Tibial nerve (tissue), 4 donors: ENCODE results near the gene SUGCT. TPM values are rescaled to one million over a fixed set of nuclear protein-coding genes. Genes with fewer than 3 reads are reported as not detected.

Experiments
- DNase-seq, 2 donors: peaks; one replicate each; pipeline ENCODE4 v3.0.0-alpha.2; 2019; ENCODE audit warnings: low spot score in 2 of 2
- H3K27ac ChIP-seq, 4 donors: fragments of 200-600 bp; sonication (generic) in 3 of 4; one replicate each; pipeline ENCODE4 v1.5.1; 2017 to 2019; ENCODE audit warnings: mild to moderate bottlenecking in 1 of 4
- H3K27me3 ChIP-seq, 2 donors: fragments of 200-600 bp; sonication (generic) in 1 of 2; one replicate each; pipeline versions ENCODE4 v1.5.1 to v1.6.0; 2017 to 2019
- H3K36me3 ChIP-seq, 3 donors: fragments of 200-600 bp; sonication (generic); one replicate each; pipeline ENCODE4 v1.5.1; 2018 to 2019
- H3K4me1 ChIP-seq, 4 donors: fragments of 200-600 bp; sonication (generic) in 3 of 4; one replicate each; pipeline ENCODE4 v1.5.1; 2017 to 2019
- H3K4me3 ChIP-seq, 4 donors: fragments of 200-600 bp; sonication (generic) in 3 of 4; one replicate each; pipeline ENCODE4 v1.5.1; 2017 to 2019; ENCODE audit warnings: mild to moderate bottlenecking in 1 of 4, moderate library complexity in 1 of 4
- H3K9me3 ChIP-seq, 4 donors: fragments of 200-600 bp; sonication (generic) in 3 of 4; one replicate each; pipeline ENCODE4 v1.5.1; 2017 to 2019
- CTCF ChIP-seq, 5 experiments: fragments of 200-600 bp in 3 of 5; fragments of 450-650 bp in 2 of 5; sonication (generic) in 3 of 5; IDR thresholded peaks; one replicate each; pipeline ENCODE4 v1.5.1; 2016 to 2019; ENCODE audit warnings: antibody characterized with exemption in 5 of 5, mild to moderate bottlenecking in 3 of 5, moderate library complexity in 2 of 5
- EP300 ChIP-seq, 2 donors: sonication (generic); formaldehyde crosslinking; IDR thresholded peaks; one replicate each; pipeline ENCODE4 v1.6.1; 2017; ENCODE audit warnings: antibody characterized with exemption in 2 of 2, mild to moderate bottlenecking in 1 of 2
- POLR2A ChIP-seq, 2 donors: fragments of 450-650 bp; IDR thresholded peaks; one replicate each; pipeline ENCODE4 v1.6.1; 2017; ENCODE audit warnings: antibody characterized with exemption in 2 of 2, mild to moderate bottlenecking in 2 of 2, moderate library complexity in 2 of 2
- WGBS, 2 donors: methylation state at CpG; one replicate each; pipeline ENCODE4 v1.1.5; 2018; 5-methylcytosine and 5-hydroxymethylcytosine counted together
- total RNA-seq, 4 donors: library from RNA; depleted of rRNA; stranded (reverse); fragments of >200 nt; gene quantifications; one replicate each; pipeline ENCODE4 v1.1.0, GENCODE V29; 2016

Gene SUGCT
- total RNA-seq, 4 donors from 2014 or later, result 2.7 to 20.8 (median 6.2) TPM

DNA sequence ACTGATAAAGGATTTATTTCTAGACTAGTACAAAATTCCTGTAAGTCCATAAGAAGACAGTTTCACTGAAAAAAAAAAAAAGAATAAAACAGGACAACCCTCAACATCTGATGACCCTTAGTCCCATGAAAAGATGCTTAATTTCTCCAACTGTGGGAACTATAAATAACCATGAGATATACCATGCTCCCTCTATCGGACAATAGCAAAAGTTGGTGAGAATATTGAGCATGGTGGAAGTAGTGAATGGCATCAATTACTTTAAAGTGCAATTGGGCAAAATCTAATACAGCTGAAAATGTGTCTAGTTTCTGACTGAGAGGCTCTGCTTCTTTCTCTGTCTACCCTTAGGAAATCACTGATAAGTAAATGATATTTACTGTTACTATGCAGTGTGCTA lies 348.8 kb downstream of the SUGCT start:
- no peak overlapping the region for H3K4me3 ChIP-seq
- H3K36me3 ChIP-seq, result no peaks in the 10 kb centered on the region
- peaks cover 0 to 2% (median 0%) of the 10 kb centered on the region in 4 donors for H3K9me3 ChIP-seq
- H3K4me1 ChIP-seq, result no peaks in the 10 kb centered on the region
- no peak for TF ChIP-seq EP300 (IDR thresholded peaks at IDR 0.05)
- no peak for TF ChIP-seq POLR2A (IDR thresholded peaks at IDR 0.05)
- TF ChIP-seq CTCF (IDR thresholded peaks at IDR 0.05), result no peak
- H3K27ac ChIP-seq, result no peak overlapping the region
- DNase-seq, result no peak
- no peaks in the 10 kb centered on the region for H3K27me3 ChIP-seq
- 80 to 93% methylated on average over 1 of the region's 1 CpG for WGBS, 2 donors

DNA sequence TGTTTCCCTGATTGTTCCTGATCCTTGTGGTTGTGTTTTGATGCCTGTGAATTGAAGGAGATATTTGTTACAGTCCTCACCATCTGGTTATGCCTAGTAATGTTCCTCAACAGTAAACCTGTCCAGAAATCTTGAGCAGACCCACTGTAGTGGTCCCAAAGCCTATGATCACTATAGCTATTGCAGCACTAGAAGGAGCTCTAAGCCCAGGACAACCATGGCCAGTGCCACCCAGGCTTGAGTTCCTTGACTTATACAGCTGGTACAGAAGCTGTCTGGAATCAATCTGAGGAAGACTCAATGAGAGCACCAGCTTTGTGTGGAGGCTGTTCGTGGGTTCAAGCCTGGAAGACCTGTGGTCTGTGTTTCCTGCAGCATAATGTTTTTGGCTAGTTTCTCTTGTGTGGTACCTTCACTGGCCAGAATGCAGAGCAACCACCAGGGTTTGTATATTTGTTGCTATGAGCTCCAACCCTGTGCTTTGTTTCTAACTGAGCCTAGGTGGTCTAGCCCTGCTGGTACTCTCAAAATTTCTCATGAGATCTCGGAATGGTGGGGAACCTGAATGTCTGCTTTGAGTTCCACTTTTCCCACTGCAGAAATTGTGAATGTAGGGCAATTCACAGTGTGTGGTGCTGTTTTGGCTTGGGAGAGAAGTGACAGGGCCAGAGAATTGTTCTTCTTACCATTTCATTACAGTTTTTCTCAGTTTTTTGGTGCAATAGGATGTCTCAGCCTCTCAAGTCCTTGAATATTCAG lies 355.2 kb downstream of the SUGCT start:
- Histone ChIP-seq H3K4me3 (no peak overlapping the region), H3K9me3 (peaks cover 0 to 16% (median 0%) of the 10 kb centered on the region in 4 donors), H3K36me3 (no peaks in the 10 kb centered on the region), H3K4me1 (peaks cover 0 to 10% (median 3%) of the 10 kb centered on the region in 4 donors), H3K27ac (no peak overlapping the region), H3K27me3 (no peaks in the 10 kb centered on the region)
- TF ChIP-seq EP300 (IDR thresholded peaks at IDR 0.05), result no peak
- TF ChIP-seq POLR2A (IDR thresholded peaks at IDR 0.05), result no peak
- TF ChIP-seq CTCF (IDR thresholded peaks at IDR 0.05), result no peak
- DNase-seq, result no peak
- whole genome bisulfite sequencing, 2 donors, result 72 to 94% methylated on average over 2 of the region's 2 CpGs

- H3K27ac ChIP-seq, result no peak overlapping the region
- no peak for TF ChIP-seq POLR2A (IDR thresholded peaks at IDR 0.05)
- TF ChIP-seq EP300 (IDR thresholded peaks at IDR 0.05), result no peak
- no peak for TF ChIP-seq CTCF (IDR thresholded peaks at IDR 0.05)
Observed at GRCh38 chr7:40490603-40490924, 355.8 kb downstream of the SUGCT start.

GRCh38 chr7:40492946-40493345 lies 358.1 kb downstream of the SUGCT start:
- H3K27me3 ChIP-seq, result no peaks in the 10 kb centered on the region
- no peak overlapping the region for H3K4me3 ChIP-seq
- 75 to 80% methylated on average over 4 of the region's 4 CpGs for WGBS, 2 donors
- no peak for DNase-seq
- no peak overlapping the region for H3K27ac ChIP-seq
- no peak for TF ChIP-seq EP300 (IDR thresholded peaks at IDR 0.05)
- no peak for TF ChIP-seq POLR2A (IDR thresholded peaks at IDR 0.05)
- no peak for TF ChIP-seq CTCF (IDR thresholded peaks at IDR 0.05)
- peaks cover 0 to 10% (median 3%) of the 10 kb centered on the region in 4 donors for H3K4me1 ChIP-seq
- H3K9me3 ChIP-seq, result peaks cover 0 to 16% (median 0%) of the 10 kb centered on the region in 4 donors
- H3K36me3 ChIP-seq, result no peaks in the 10 kb centered on the region

More at GRCh38 chr7:40490603-40490924, 355.8 kb downstream of the SUGCT start:
- H3K4me1 ChIP-seq, result peaks cover 0 to 10% (median 3%) of the 10 kb centered on the region in 4 donors
- DNase-seq, result no peak
- H3K27me3 ChIP-seq, result no peaks in the 10 kb centered on the region
- H3K4me3 ChIP-seq, result no peak overlapping the region
- no peaks in the 10 kb centered on the region for H3K36me3 ChIP-seq
- peaks cover 0 to 16% (median 0%) of the 10 kb centered on the region in 4 donors for H3K9me3 ChIP-seq

DNA sequence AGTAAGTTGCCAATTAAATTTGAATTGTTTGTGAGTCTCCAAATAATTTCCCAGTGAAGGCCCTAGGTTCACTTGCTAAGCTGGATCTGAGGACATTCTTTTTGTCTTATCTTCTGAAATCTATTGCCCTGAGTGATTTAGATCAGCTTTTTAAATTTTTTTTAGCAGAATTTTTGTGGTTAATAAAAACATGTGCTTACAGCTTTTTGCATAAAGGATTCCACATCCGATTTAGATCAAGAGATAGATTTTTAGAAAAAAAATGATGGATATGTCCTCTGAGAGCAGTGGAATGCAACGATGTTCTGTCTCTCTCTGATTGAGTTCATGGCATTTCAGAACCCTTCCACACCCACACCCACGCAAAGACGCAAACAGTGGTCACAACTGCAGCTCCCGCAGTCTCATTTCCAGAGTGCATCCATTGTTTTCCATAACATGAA lies 358.8 kb downstream of the SUGCT start:
- Histone ChIP-seq H3K36me3 (no peaks in the 10 kb centered on the region), H3K27me3 (no peaks in the 10 kb centered on the region), H3K4me3 (no peak overlapping the region), H3K27ac (no peak overlapping the region), H3K4me1 (peaks cover 0 to 10% (median 3%) of the 10 kb centered on the region in 4 donors), H3K9me3 (peaks cover 0 to 14% (median 0%) of the 10 kb centered on the region in 4 donors)
- TF ChIP-seq POLR2A (IDR thresholded peaks at IDR 0.05) (no peak), EP300 (IDR thresholded peaks at IDR 0.05) (no peak), CTCF (IDR thresholded peaks at IDR 0.05) (no peak)
- 14 to 15% methylated on average over 5 of the region's 5 CpGs for WGBS, 2 donors
- DNase-seq, result no peak
